Measurements from ENCODE around the gene TMEM131L.

DNA sequence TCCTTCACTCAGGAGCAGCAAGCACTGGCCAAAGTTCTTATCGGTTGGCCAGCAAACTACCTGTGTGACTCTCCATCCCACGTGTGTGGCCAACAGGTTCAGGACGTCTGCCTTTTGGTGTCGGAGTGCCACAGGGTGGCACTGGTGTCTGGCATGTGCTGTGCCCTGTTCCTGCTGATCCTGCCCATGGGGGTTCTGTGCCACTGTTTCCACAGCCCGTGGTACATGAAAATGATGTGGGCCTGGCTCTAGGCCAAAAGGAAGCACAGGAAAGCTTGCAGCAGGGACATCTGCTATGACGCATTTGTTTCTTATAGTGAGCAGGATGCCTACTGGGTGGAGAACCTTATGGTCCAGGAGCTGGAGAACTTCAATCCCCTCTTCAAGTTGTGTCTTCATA, 213.3 kb downstream of the TMEM131L start:
- TF ChIP-seq, protein P1, sequence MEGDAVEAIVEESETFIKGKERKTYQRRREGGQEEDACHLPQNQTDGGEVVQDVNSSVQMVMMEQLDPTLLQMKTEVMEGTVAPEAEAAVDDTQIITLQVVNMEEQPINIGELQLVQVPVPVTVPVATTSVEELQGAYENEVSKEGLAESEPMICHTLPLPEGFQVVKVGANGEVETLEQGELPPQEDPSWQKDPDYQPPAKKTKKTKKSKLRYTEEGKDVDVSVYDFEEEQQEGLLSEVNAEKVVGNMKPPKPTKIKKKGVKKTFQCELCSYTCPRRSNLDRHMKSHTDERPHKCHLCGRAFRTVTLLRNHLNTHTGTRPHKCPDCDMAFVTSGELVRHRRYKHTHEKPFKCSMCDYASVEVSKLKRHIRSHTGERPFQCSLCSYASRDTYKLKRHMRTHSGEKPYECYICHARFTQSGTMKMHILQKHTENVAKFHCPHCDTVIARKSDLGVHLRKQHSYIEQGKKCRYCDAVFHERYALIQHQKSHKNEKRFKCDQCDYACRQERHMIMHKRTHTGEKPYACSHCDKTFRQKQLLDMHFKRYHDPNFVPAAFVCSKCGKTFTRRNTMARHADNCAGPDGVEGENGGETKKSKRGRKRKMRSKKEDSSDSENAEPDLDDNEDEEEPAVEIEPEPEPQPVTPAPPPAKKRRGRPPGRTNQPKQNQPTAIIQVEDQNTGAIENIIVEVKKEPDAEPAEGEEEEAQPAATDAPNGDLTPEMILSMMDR (conservative IDR thresholded peaks at IDR 0.05; ENCODE audit: low read length), result no peak
- no peak for TF ChIP-seq EZH2phosphoT487 (IDR thresholded peaks at IDR 0.05; ENCODE audit: borderline replicate concordance)
